Muscle of leg (tissue), 11 donors: ENCODE data around the gene CCDC6. TPM values are rescaled to one million over a fixed set of nuclear protein-coding genes. Genes with fewer than 3 reads are reported as not detected.

Source experiments
- DNase-seq: peaks from one replicate; pipeline ENCODE4 v3.0.0; 2013
- H3K27ac ChIP-seq: one replicate; pipeline ENCODE4 v1.5.1; 2013; ENCODE audit warnings: mild to moderate bottlenecking, low read length, control low read depth
- H3K27me3 ChIP-seq: one replicate; pipeline ENCODE4 v1.6.1; 2013; ENCODE audit warnings: low read length; ENCODE audit not compliant: control insufficient read depth, insufficient read depth
- H3K36me3 ChIP-seq: one replicate; pipeline ENCODE4 v1.6.1; 2013; ENCODE audit warnings: low read length; ENCODE audit not compliant: control insufficient read depth, insufficient read depth
- H3K4me1 ChIP-seq: one replicate; pipeline ENCODE4 v1.6.1; 2013; ENCODE audit warnings: low read length; ENCODE audit not compliant: control insufficient read depth, insufficient read depth
- H3K4me3 ChIP-seq: one replicate; pipeline ENCODE4 v1.5.1; 2013; ENCODE audit warnings: low read length, control low read depth
- H3K9me3 ChIP-seq: replicated peaks from 2 replicates; pipeline ENCODE4 v1.6.1; 2013; ENCODE audit warnings: low read depth, low read length; ENCODE audit not compliant: control insufficient read depth
- WGBS: methylation state at CpG from one replicate; pipeline ENCODE4 v1.1.5; 2013; ENCODE audit warnings: missing lambda C conversion rate; ENCODE audit not compliant: insufficient coverage; 5-methylcytosine and 5-hydroxymethylcytosine counted together
- polyA plus RNA-seq, 8 donors: library from polyadenylated mRNA; unstranded; fragments of 120-200 nt; gene quantifications; one replicate each; pipeline versions ENCODE4 v1.2.1 to v1.2.3, GENCODE V29; 2013; ENCODE audit warnings: inconsistent platforms in 1 of 8, low replicate concordance in 1 of 8; ENCODE audit not compliant: insufficient read length in 8 of 8, insufficient read depth in 1 of 8
- total RNA-seq: library from RNA; stranded (reverse); fragments of 120-200 nt; gene quantifications from one replicate; pipeline ENCODE4 v1.2.4, GENCODE V29; 2013

Gene CCDC6
- total and polyA plus RNA-seq, 9 donors = 13.5 to 23.2 (median 18.4) TPM

GRCh38 chr10:59838085-59838789, 68.1 kb downstream of the CCDC6 start:
- no peaks in the 10 kb centered on the region for H3K9me3 ChIP-seq
- WGBS = 100% methylated on average over 1 of the region's 2 CpGs
- no peaks in the 10 kb centered on the region for H3K27me3 ChIP-seq
- no peak for DNase-seq
- H3K27ac ChIP-seq = no peak overlapping the region
- no peaks in the 10 kb centered on the region for H3K4me1 ChIP-seq
- H3K4me3 ChIP-seq = no peak overlapping the region
- H3K36me3 ChIP-seq = peaks cover 3% of the 10 kb centered on the region

GRCh38 chr10:59833810-59834209, 72.5 kb downstream of the CCDC6 start:
- Histone ChIP-seq H3K36me3 (peaks cover 16% of the 10 kb centered on the region), H3K9me3 (no peaks in the 10 kb centered on the region), H3K27ac (no peak overlapping the region), H3K4me3 (no peak overlapping the region), H3K4me1 (no peaks in the 10 kb centered on the region), H3K27me3 (no peaks in the 10 kb centered on the region)
- WGBS = 100% methylated on average over 1 of the region's 4 CpGs
- DNase-seq = no peak

GRCh38 chr10:59832506-59832905, 73.8 kb downstream of the CCDC6 start:
- no CpG with 5 or more reads among the region's 2 CpGs for WGBS
- H3K36me3 ChIP-seq = peaks cover 16% of the 10 kb centered on the region
- H3K27me3 ChIP-seq = no peaks in the 10 kb centered on the region
- no peaks in the 10 kb centered on the region for H3K4me1 ChIP-seq
- no peak for DNase-seq
- no peak overlapping the region for H3K27ac ChIP-seq
- no peak overlapping the region for H3K4me3 ChIP-seq
- H3K9me3 ChIP-seq = no peaks in the 10 kb centered on the region

- no peak overlapping the region for H3K27ac ChIP-seq
- 100% methylated on average over 2 of the region's 5 CpGs for WGBS
- DNase-seq = no peak
- H3K27me3 ChIP-seq = no peaks in the 10 kb centered on the region
- peaks cover 13% of the 10 kb centered on the region for H3K36me3 ChIP-seq
- H3K4me1 ChIP-seq = no peaks in the 10 kb centered on the region
- H3K4me3 ChIP-seq = no peak overlapping the region
- no peaks in the 10 kb centered on the region for H3K9me3 ChIP-seq
Observed at GRCh38 chr10:59831658-59832503, 74.5 kb downstream of the CCDC6 start.

- H3K36me3 ChIP-seq = peaks cover 15% of the 10 kb centered on the region
- no peaks in the 10 kb centered on the region for H3K9me3 ChIP-seq
- H3K4me3 ChIP-seq = no peak overlapping the region
- H3K27me3 ChIP-seq = no peaks in the 10 kb centered on the region
- H3K27ac ChIP-seq = no peak overlapping the region
- DNase-seq = peak; percentile 68
- no peaks in the 10 kb centered on the region for H3K4me1 ChIP-seq
- WGBS = no CpG with 5 or more reads among the region's 7 CpGs
Observed at GRCh38 chr10:59830601-59831259, 75.6 kb downstream of the CCDC6 start.

- H3K4me3 ChIP-seq = no peak overlapping the region
- DNase-seq = no peak
- no CpG with 5 or more reads among the region's 3 CpGs for WGBS
Observed at GRCh38 chr10:59829601-59830000, 76.8 kb downstream of the CCDC6 start.

GRCh38 chr10:59829024-59829423, 77.3 kb downstream of the CCDC6 start:
- H3K27ac ChIP-seq = no peak overlapping the region
- H3K9me3 ChIP-seq = no peaks in the 10 kb centered on the region
- H3K36me3 ChIP-seq = peaks cover 15% of the 10 kb centered on the region
- no peaks in the 10 kb centered on the region for H3K4me1 ChIP-seq
- DNase-seq = peak; percentile 34
- H3K27me3 ChIP-seq = no peaks in the 10 kb centered on the region
- H3K4me3 ChIP-seq = no peak overlapping the region
- WGBS = no CpG with 5 or more reads among the region's 1 CpG

More at GRCh38 chr10:59829601-59830000, 76.8 kb downstream of the CCDC6 start:
- peaks cover 15% of the 10 kb centered on the region for H3K36me3 ChIP-seq
- H3K9me3 ChIP-seq = no peaks in the 10 kb centered on the region
- no peaks in the 10 kb centered on the region for H3K4me1 ChIP-seq
- no peaks in the 10 kb centered on the region for H3K27me3 ChIP-seq
- no peak overlapping the region for H3K27ac ChIP-seq

GRCh38 chr10:59825932-59826331, 80.4 kb downstream of the CCDC6 start:
- Histone ChIP-seq H3K27ac (no peak overlapping the region), H3K9me3 (no peaks in the 10 kb centered on the region), H3K4me1 (no peaks in the 10 kb centered on the region), H3K4me3 (no peak overlapping the region), H3K36me3 (peaks cover 6% of the 10 kb centered on the region), H3K27me3 (no peaks in the 10 kb centered on the region)
- no peak for DNase-seq

GRCh38 chr10:59823751-59824150, 82.6 kb downstream of the CCDC6 start:
- DNase-seq = no peak
- no peaks in the 10 kb centered on the region for H3K4me1 ChIP-seq

GRCh38 chr10:59823111-59823510, 83.2 kb downstream of the CCDC6 start:
- H3K27ac ChIP-seq = no peak overlapping the region
- H3K4me3 ChIP-seq = no peak overlapping the region
- WGBS = 100% methylated on average over 1 of the region's 6 CpGs
- no peaks in the 10 kb centered on the region for H3K9me3 ChIP-seq
- no peak for DNase-seq
- H3K27me3 ChIP-seq = no peaks in the 10 kb centered on the region
- H3K36me3 ChIP-seq = peaks cover 3% of the 10 kb centered on the region
- H3K4me1 ChIP-seq = no peaks in the 10 kb centered on the region

More at GRCh38 chr10:59823751-59824150, 82.6 kb downstream of the CCDC6 start:
- H3K4me3 ChIP-seq = no peak overlapping the region
- peaks cover 2% of the 10 kb centered on the region for H3K36me3 ChIP-seq
- no peaks in the 10 kb centered on the region for H3K9me3 ChIP-seq
- H3K27ac ChIP-seq = no peak overlapping the region
- H3K27me3 ChIP-seq = no peaks in the 10 kb centered on the region
